ENCODE results near the gene SFXN5. TPM values are rescaled to one million over a fixed set of nuclear protein-coding genes. Genes with fewer than 3 reads are reported as not detected.

The SFXN5 gene
- total RNA-seq, 1 experiment from 2014 or later, result 27.8 TPM

DNA sequence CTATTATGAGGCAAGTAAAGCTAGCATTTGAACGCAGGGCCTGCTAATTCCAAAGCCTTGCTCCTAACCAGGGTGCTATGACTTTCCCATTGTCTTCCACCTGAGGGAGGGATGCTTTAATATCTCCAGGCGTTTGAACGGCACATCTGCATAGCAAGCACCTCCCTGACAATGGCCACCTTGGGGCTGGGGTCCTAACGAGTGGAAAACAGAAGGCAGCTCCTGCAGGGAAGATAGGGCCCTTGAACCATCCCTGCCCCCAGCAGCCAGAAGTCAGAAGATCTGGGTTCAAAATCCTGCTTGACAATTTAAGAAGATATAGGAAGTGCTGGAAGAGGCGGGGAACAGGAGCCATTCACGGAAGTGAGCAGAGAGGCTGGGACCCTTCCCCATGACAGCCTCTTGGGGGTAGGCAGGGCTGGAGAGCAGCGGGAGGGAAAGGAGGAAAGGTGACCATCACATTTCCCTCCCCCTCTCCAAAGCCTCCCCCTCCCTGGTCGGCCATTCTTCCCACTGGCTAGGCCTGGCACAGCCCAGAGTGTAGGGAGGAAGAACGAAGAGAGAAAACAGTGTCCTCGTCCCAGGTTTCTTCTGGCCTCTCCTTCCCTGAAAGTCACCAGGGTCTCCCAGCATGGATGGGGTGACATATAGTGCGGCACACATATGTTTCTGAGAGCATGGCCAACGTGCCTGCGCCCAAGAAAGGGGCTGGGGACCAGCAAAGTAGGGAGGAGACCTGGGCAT, 80.6 kb downstream of the SFXN5 start:
- in situ Hi-C loops (cut with HindIII; ENCODE audit: low pct_unique_long_range_greater_than_20kb, low sequenced_read_pairs) (no loop called here), intact Hi-C loops (cut with micrococcal nuclease; ENCODE audit: unreplicated experiment) (loop anchor here (5.0 kb wide), 1 partner anchor 171 kb away; no protein-coding TSS in a partner anchor)
- no peak for TF ChIP-seq POLR2AphosphoS5 (IDR thresholded peaks at IDR 0.05; ENCODE audit: low read depth, low read length)
- TF ChIP-seq SIN3A (IDR thresholded peaks at IDR 0.05; ENCODE audit: borderline replicate concordance, insufficient read depth, low read depth, low read length), result no peak
- TF ChIP-seq, protein P1, sequence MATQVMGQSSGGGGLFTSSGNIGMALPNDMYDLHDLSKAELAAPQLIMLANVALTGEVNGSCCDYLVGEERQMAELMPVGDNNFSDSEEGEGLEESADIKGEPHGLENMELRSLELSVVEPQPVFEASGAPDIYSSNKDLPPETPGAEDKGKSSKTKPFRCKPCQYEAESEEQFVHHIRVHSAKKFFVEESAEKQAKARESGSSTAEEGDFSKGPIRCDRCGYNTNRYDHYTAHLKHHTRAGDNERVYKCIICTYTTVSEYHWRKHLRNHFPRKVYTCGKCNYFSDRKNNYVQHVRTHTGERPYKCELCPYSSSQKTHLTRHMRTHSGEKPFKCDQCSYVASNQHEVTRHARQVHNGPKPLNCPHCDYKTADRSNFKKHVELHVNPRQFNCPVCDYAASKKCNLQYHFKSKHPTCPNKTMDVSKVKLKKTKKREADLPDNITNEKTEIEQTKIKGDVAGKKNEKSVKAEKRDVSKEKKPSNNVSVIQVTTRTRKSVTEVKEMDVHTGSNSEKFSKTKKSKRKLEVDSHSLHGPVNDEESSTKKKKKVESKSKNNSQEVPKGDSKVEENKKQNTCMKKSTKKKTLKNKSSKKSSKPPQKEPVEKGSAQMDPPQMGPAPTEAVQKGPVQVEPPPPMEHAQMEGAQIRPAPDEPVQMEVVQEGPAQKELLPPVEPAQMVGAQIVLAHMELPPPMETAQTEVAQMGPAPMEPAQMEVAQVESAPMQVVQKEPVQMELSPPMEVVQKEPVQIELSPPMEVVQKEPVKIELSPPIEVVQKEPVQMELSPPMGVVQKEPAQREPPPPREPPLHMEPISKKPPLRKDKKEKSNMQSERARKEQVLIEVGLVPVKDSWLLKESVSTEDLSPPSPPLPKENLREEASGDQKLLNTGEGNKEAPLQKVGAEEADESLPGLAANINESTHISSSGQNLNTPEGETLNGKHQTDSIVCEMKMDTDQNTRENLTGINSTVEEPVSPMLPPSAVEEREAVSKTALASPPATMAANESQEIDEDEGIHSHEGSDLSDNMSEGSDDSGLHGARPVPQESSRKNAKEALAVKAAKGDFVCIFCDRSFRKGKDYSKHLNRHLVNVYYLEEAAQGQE (IDR thresholded peaks at IDR 0.05; ENCODE audit: insufficient read depth in 1 of 2, low read depth in 2 of 2, low read length in 1 of 2), result no peak
- TF ChIP-seq, protein P2, sequence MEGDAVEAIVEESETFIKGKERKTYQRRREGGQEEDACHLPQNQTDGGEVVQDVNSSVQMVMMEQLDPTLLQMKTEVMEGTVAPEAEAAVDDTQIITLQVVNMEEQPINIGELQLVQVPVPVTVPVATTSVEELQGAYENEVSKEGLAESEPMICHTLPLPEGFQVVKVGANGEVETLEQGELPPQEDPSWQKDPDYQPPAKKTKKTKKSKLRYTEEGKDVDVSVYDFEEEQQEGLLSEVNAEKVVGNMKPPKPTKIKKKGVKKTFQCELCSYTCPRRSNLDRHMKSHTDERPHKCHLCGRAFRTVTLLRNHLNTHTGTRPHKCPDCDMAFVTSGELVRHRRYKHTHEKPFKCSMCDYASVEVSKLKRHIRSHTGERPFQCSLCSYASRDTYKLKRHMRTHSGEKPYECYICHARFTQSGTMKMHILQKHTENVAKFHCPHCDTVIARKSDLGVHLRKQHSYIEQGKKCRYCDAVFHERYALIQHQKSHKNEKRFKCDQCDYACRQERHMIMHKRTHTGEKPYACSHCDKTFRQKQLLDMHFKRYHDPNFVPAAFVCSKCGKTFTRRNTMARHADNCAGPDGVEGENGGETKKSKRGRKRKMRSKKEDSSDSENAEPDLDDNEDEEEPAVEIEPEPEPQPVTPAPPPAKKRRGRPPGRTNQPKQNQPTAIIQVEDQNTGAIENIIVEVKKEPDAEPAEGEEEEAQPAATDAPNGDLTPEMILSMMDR (IDR thresholded peaks at IDR 0.05), result no peak
- no peak for TF ChIP-seq TCF7L2 (IDR thresholded peaks at IDR 0.05; ENCODE audit: low read depth, low read length)
- DNase-seq (ENCODE audit: low read depth, low spot score) (no peak), ATAC-seq (no peak)
- Histone ChIP-seq H3K4me3 (ENCODE audit: low read depth in 2 of 2, low read length in 2 of 2) (no peak overlapping the region), H3K27me3 (ENCODE audit: control insufficient read depth, insufficient read depth, low read length) (no peaks in the 10 kb centered on the region), H3K36me3 (ENCODE audit: control insufficient read depth, insufficient read depth, low read length) (no peaks in the 10 kb centered on the region), H3K27ac (ENCODE audit: low read length) (no peak overlapping the region), H3K9me3 (ENCODE audit: control insufficient read depth, insufficient read depth, low read depth, low read length) (no peaks in the 10 kb centered on the region), H3K4me1 (ENCODE audit: control insufficient read depth, insufficient read depth, low read length) (no peaks in the 10 kb centered on the region)
- ChIA-PET CTCF (interaction anchor here (0.5 to 0.6 kb wide), 2 partner anchors 65 to 376 kb away, joined by 3 to 7 read pairs; no protein-coding TSS in a partner anchor), POLR2A (no interaction called here)
- BruUV-seq (replicated peaks), result no TSS peak

- H3K27ac ChIP-seq (ENCODE audit: low read length), result no peak overlapping the region
- no peaks in the 10 kb centered on the region for H3K27me3 ChIP-seq (ENCODE audit: control insufficient read depth, insufficient read depth, low read length)
- intact Hi-C loops (cut with micrococcal nuclease; ENCODE audit: unreplicated experiment) (loop anchor here (5.0 kb wide), 1 partner anchor 172 kb away; no protein-coding TSS in a partner anchor), in situ Hi-C loops (cut with HindIII; ENCODE audit: low pct_unique_long_range_greater_than_20kb, low sequenced_read_pairs) (no loop called here)
- BruUV-seq (replicated peaks), result no TSS peak
- CTCF ChIA-PET, result no interaction called here
- H3K4me3 ChIP-seq (ENCODE audit: low read depth in 2 of 2, low read length in 2 of 2), result no peak overlapping the region
- TF ChIP-seq, protein P2 (IDR thresholded peaks at IDR 0.05), result no peak
- TF ChIP-seq, protein P1 (IDR thresholded peaks at IDR 0.05; ENCODE audit: insufficient read depth in 1 of 2, low read depth in 2 of 2, low read length in 1 of 2), result no peak
- no peak for TF ChIP-seq SIN3A (IDR thresholded peaks at IDR 0.05; ENCODE audit: borderline replicate concordance, insufficient read depth, low read depth, low read length)
- TF ChIP-seq POLR2AphosphoS5 (IDR thresholded peaks at IDR 0.05; ENCODE audit: low read depth, low read length), result no peak
- no peak for TF ChIP-seq TCF7L2 (IDR thresholded peaks at IDR 0.05; ENCODE audit: low read depth, low read length)
- DNase-seq (ENCODE audit: low read depth, low spot score) (no peak), ATAC-seq (no peak)
- no peaks in the 10 kb centered on the region for H3K9me3 ChIP-seq (ENCODE audit: control insufficient read depth, insufficient read depth, low read depth, low read length)
- no peaks in the 10 kb centered on the region for H3K36me3 ChIP-seq (ENCODE audit: control insufficient read depth, insufficient read depth, low read length)
- no peaks in the 10 kb centered on the region for H3K4me1 ChIP-seq (ENCODE audit: control insufficient read depth, insufficient read depth, low read length)
- POLR2A ChIA-PET, result no interaction called here
Measured at GRCh38 chr2:72989770-72990556, 81.5 kb downstream of the SFXN5 start.

Measured in Panc1 (cell line).